ENCODE measurements around the gene FLT3.
"Not testable (repeated sequence)": the region's sequence is repeated elsewhere in the genome, so short reads cannot be mapped to it uniquely, and the experiment has no call there.

The FLT3 gene

GRCh38 chr13:28043224-28043623 lies 57.2 kb downstream of the FLT3 start:
- no peak for TF ChIP-seq CTCF (conservative IDR thresholded peaks at IDR 0.05)
- no peak overlapping the region for H3K27ac ChIP-seq

- TF ChIP-seq ZFX (IDR thresholded peaks at IDR 0.05) (no peak), CTCF (conservative IDR thresholded peaks at IDR 0.05) (no peak)
- H3K27ac ChIP-seq = no peak overlapping the region
These were observed 58.9 kb downstream of the FLT3 start for GRCh38 chr13:28041501-28041900.

- TF ChIP-seq ZFX (IDR thresholded peaks at IDR 0.05) (no peak), CTCF (conservative IDR thresholded peaks at IDR 0.05) (no peak)
- no peak overlapping the region for H3K27ac ChIP-seq
These were observed 59.3 kb downstream of the FLT3 start for GRCh38 chr13:28041031-28041461.

GRCh38 chr13:28037399-28037798 lies 63.0 kb downstream of the FLT3 start:
- no peak overlapping the region for H3K27ac ChIP-seq
- TF ChIP-seq CTCF (conservative IDR thresholded peaks at IDR 0.05) = no peak
- no peak for TF ChIP-seq ZFX (IDR thresholded peaks at IDR 0.05)

- no peak overlapping the region for H3K27ac ChIP-seq
- no peak for TF ChIP-seq CTCF (conservative IDR thresholded peaks at IDR 0.05)
- no peak for TF ChIP-seq ZFX (IDR thresholded peaks at IDR 0.05)
These were observed 65.1 kb downstream of the FLT3 start for GRCh38 chr13:28035146-28035782.

GRCh38 chr13:28033894-28034655 lies 66.3 kb downstream of the FLT3 start:
- no peak overlapping the region for H3K27ac ChIP-seq
- no peak for TF ChIP-seq CTCF (conservative IDR thresholded peaks at IDR 0.05)
- TF ChIP-seq ZFX (IDR thresholded peaks at IDR 0.05) = no peak

GRCh38 chr13:28032438-28032837 lies 67.9 kb downstream of the FLT3 start:
- not testable (repeated sequence) for H3K27ac ChIP-seq

GRCh38 chr13:28031896-28032288 lies 68.5 kb downstream of the FLT3 start:
- no peak for TF ChIP-seq CTCF (conservative IDR thresholded peaks at IDR 0.05)
- no peak for TF ChIP-seq ZFX (IDR thresholded peaks at IDR 0.05)
- no peak overlapping the region for H3K27ac ChIP-seq

Data from C4-2B (cell line).